Glutamatergic neuron (in vitro differentiated cells): ENCODE measurements around the gene IL16. TPM values are rescaled to one million over a fixed set of nuclear protein-coding genes. Genes with fewer than 3 reads are reported as not detected.

Source experiments
- DNase-seq: peaks from one replicate; pipeline ENCODE4 v3.0.0; 2022
- H3K27ac Mint-ChIP-seq: one replicate; pipeline ENCODE4 v1.8.0; 2020; ENCODE audit warnings: mild to moderate bottlenecking, mixed read lengths, inconsistent platforms; ENCODE audit not compliant: unreplicated experiment
- H3K27me3 Mint-ChIP-seq: one replicate; pipeline ENCODE4 v1.8.0; 2020; ENCODE audit warnings: mild to moderate bottlenecking, moderate library complexity, mixed read lengths, inconsistent platforms; ENCODE audit not compliant: unreplicated experiment
- H3K36me3 Mint-ChIP-seq: one replicate; pipeline ENCODE4 v1.8.0; 2020; ENCODE audit warnings: mild to moderate bottlenecking, mixed read lengths, inconsistent platforms; ENCODE audit not compliant: unreplicated experiment
- H3K4me1 Mint-ChIP-seq: one replicate; pipeline ENCODE4 v1.8.0; 2020; ENCODE audit warnings: mild to moderate bottlenecking, low read depth, mixed read lengths, inconsistent platforms; ENCODE audit not compliant: unreplicated experiment
- H3K4me3 Mint-ChIP-seq: one replicate; pipeline ENCODE4 v1.8.0; 2020; ENCODE audit warnings: mild to moderate bottlenecking, mixed read lengths, inconsistent platforms; ENCODE audit not compliant: unreplicated experiment
- H3K9me3 Mint-ChIP-seq: one replicate; pipeline ENCODE4 v1.8.0; 2020; ENCODE audit warnings: mild to moderate bottlenecking, moderate library complexity, mixed read lengths, inconsistent platforms; ENCODE audit not compliant: unreplicated experiment
- CTCF ChIP-seq: fragments of 200-600 bp; sonication (generic); IDR thresholded peaks from one replicate; pipeline ENCODE4 v1.5.0; 2021; ENCODE audit not compliant: partially characterized antibody, unreplicated experiment
- total RNA-seq: library from RNA; stranded (reverse); fragmentation: NEBNext Ultra II Directional; extraction: Animal tissue kit (Norgen Biotek cat#: 25700); gene quantifications from one replicate; pipeline ENCODE4 v1.2.1, GENCODE V29; 2021; ENCODE audit not compliant: unreplicated experiment

IL16 gene
- total RNA-seq, 1 donor from 2014 or later, result 0.27 TPM

DNA sequence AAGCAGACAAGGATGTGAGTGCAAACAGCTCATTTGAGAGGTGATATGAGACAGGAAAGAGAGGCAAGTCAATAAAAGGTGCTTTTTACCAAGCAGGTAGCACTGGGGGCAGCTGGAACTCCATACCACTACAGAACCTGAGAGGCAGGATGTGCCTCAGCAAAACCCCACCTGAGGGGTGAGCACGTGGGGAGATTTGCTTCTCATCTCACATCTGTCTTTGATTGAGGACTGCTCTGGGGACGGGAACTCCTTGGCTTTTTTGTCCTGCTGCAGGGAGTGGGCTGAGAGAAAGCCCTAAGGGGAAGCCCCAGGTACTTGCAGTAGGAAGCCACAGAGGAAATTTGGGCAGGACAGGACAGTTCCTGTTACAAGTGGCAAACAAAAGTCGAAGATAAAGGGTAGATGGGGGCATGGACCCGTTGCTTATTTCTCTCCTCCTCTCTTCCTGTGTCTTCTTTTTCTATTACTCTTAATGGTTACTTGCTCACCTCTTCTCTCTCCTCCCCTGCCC lies 35.5 kb upstream of the IL16 start:
- Mint-ChIP-seq H3K36me3 (peaks cover 5% of the 10 kb centered on the region), H3K9me3 (peaks cover 2% of the 10 kb centered on the region), H3K27me3 (peaks cover 4% of the 10 kb centered on the region), H3K4me1 (peaks cover 6% of the 10 kb centered on the region), H3K27ac (no peak overlapping the region), H3K4me3 (peak overlapping the region; percentile 44)
- TF ChIP-seq CTCF, result no peak
- no peak for DNase-seq

DNA sequence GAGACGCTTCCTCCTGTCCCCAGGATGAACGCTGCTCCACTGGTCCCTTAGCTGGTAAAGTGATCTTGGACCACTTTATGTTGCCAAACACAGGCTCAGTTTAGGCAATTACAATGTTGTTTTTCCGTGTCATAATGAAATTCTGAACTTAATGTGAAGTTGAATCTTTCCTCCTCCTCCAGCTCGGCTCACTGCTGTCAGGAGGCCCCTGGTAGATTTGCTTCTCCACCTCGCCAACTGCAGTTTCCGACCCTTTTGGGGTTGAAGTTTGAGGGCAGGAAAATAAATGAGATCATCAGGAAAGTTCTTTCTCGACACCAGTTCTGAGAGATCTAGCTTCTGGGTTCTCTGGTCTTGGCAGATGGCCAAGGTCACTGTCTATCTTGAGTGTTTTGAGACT lies 34.8 kb upstream of the IL16 start:
- Mint-ChIP-seq H3K4me1 (peaks cover 10% of the 10 kb centered on the region), H3K36me3 (peaks cover 5% of the 10 kb centered on the region), H3K4me3 (no peak overlapping the region), H3K9me3 (peaks cover 2% of the 10 kb centered on the region), H3K27ac (no peak overlapping the region), H3K27me3 (peaks cover 4% of the 10 kb centered on the region)
- TF ChIP-seq CTCF, result no peak
- no peak for DNase-seq

GRCh38 chr15:81163961-81164800 lies 32.5 kb upstream of the IL16 start:
- no peak for TF ChIP-seq CTCF
- H3K9me3 Mint-ChIP-seq, result peaks cover 2% of the 10 kb centered on the region
- no peak overlapping the region for H3K27ac Mint-ChIP-seq
- H3K27me3 Mint-ChIP-seq, result peaks cover 3% of the 10 kb centered on the region
- H3K4me1 Mint-ChIP-seq, result peaks cover 10% of the 10 kb centered on the region
- DNase-seq, result no peak
- no peak overlapping the region for H3K4me3 Mint-ChIP-seq
- peaks cover 5% of the 10 kb centered on the region for H3K36me3 Mint-ChIP-seq

DNA sequence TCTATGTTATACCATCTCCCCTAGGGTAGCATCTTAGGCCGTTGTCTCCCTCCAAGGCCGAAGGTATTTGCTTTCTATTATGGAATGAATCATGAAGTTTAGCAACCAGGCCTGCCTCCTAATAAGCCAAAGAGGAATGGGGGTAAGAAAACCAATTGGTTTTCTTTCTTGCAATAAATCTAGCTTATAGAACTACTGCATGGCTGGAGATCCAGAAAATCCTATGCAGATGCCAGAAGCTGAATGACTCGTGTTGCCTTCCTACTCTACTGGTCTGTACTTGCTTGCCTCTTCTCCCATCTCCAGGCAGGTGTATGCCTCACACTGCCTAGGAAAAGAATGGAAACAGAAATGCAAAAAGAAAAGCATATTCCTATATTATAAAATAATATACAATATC lies 31.1 kb upstream of the IL16 start:
- no peak for TF ChIP-seq CTCF
- Mint-ChIP-seq H3K4me1 (peaks cover 9% of the 10 kb centered on the region), H3K4me3 (no peak overlapping the region), H3K27ac (no peak overlapping the region), H3K36me3 (peaks cover 5% of the 10 kb centered on the region), H3K27me3 (no peaks in the 10 kb centered on the region), H3K9me3 (no peaks in the 10 kb centered on the region)
- no peak for DNase-seq

DNA sequence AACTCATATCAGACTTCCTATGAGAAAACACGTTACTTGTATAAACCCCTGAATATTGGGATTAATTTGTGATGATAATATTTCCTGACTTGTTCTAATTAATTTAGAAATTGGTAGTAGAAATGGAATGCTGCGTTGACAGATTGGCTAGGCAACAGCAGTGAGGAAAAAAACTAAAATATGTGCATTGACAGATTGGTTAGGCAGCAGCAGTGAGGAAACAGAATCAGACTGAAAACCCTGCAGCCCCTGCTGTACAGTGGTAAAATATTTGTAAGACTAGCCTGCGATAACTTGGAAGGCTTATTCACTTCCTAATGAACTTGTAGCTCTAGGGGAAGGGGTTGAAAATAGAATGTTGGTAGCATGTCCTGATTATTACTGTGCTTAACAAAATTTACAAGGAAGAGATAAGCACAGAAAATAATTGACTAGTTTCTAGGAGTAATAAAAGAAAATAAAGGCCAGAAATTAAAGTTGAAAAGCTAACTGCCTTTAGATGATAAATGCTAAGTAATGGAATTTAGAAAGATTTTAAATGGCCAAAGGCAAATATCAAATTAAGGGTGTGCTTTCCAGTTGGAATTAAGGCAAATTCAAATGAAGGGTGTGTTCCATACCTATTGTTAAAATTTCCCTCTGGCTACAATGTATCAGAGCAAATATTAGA lies 29.9 kb upstream of the IL16 start:
- TF ChIP-seq CTCF, result no peak
- Mint-ChIP-seq H3K4me1 (peaks cover 11% of the 10 kb centered on the region), H3K36me3 (peaks cover 5% of the 10 kb centered on the region), H3K9me3 (no peaks in the 10 kb centered on the region), H3K4me3 (no peak overlapping the region), H3K27ac (no peak overlapping the region), H3K27me3 (no peaks in the 10 kb centered on the region)
- no peak for DNase-seq
